Smooth muscle cell (in vitro differentiated cells): ENCODE measurements around the gene FMN2. TPM values are rescaled to one million over a fixed set of nuclear protein-coding genes. Genes with fewer than 3 reads are reported as not detected.

Experiments
- DNase-seq: peaks from one replicate; lab custom pipeline; 2025; ENCODE audit not compliant: unreplicated experiment; lab: John Stamatoyannopoulos, UW
- H2AFZ ChIP-seq: fragments of 200-600 bp; sonication (generic); 2 replicates; pipeline ENCODE4 v1.6.0; 2016; ENCODE audit warnings: antibody characterized with exemption, low read depth, mild to moderate bottlenecking
- H3F3A ChIP-seq: fragments of 200-600 bp; sonication (generic); 2 replicates; pipeline ENCODE4 v1.6.0; 2017; ENCODE audit warnings: antibody characterized with exemption, low read depth
- H3K27ac ChIP-seq: fragments of 200-600 bp; sonication (generic); 2 replicates; pipeline ENCODE4 v1.5.1; 2016; ENCODE audit warnings: low read depth, mild to moderate bottlenecking
- H3K27me3 ChIP-seq: fragments of 200-600 bp; sonication (generic); 2 replicates; pipeline ENCODE4 v1.6.1; 2016; ENCODE audit warnings: low read depth, mild to moderate bottlenecking
- H3K36me3 ChIP-seq: fragments of 200-600 bp; sonication (generic); 2 replicates; pipeline ENCODE4 v1.5.1; 2016; ENCODE audit warnings: low read depth
- H3K4me1 ChIP-seq: fragments of 200-600 bp; sonication (generic); 2 replicates; pipeline ENCODE4 v1.5.1; 2016; ENCODE audit warnings: low read depth
- H3K4me2 ChIP-seq: fragments of 200-600 bp; sonication (generic); 2 replicates; pipeline ENCODE4 v1.6.0; 2016; ENCODE audit warnings: mild to moderate bottlenecking
- H3K4me3 ChIP-seq: fragments of 200-600 bp; sonication (generic); 2 replicates; pipeline ENCODE4 v1.5.1; 2016; ENCODE audit warnings: mild to moderate bottlenecking
- H3K79me2 ChIP-seq: fragments of 200-600 bp; sonication (generic); 2 replicates; pipeline ENCODE4 v1.6.0; 2016; ENCODE audit warnings: low read depth, mild to moderate bottlenecking
- H3K9ac ChIP-seq: fragments of 200-600 bp; sonication (generic); 2 replicates; pipeline ENCODE4 v1.6.0; 2016; ENCODE audit warnings: low read depth
- H3K9me3 ChIP-seq: fragments of 200-600 bp; sonication (generic); replicated peaks from 2 replicates; pipeline ENCODE4 v1.5.1; 2016; ENCODE audit warnings: low read depth
- H4K20me1 ChIP-seq: fragments of 200-600 bp; sonication (generic); 2 replicates; pipeline ENCODE4 v1.6.0; 2016; ENCODE audit warnings: low read depth
- WGBS: methylation state at CpG from one replicate; pipeline ENCODE4 v1.1.7; 2016; ENCODE audit warnings: low lambda C conversion rate; 5-methylcytosine and 5-hydroxymethylcytosine counted together
- polyA plus RNA-seq: library from polyadenylated mRNA; unstranded; fragments of >200 nt; fragmentation: Nextera tagmentation; extraction: Ambion mirVana; gene quantifications from 2 replicates; pipeline ENCODE4 v1.2.1, GENCODE V29; 2016
- total RNA-seq: library from RNA; depleted of rRNA; stranded (reverse); fragments of >200 nt; gene quantifications from 2 replicates; pipeline ENCODE4 v1.2.3, GENCODE V29; 2014
- TF ChIP-seq, protein P1 (sequence below): fragments of 200-600 bp; sonication (generic); IDR thresholded peaks from 2 replicates; pipeline ENCODE4 v1.5.1; 2017; ENCODE audit warnings: borderline replicate concordance, mild to moderate bottlenecking, antibody characterized with exemption; ENCODE audit not compliant: insufficient read depth, poor library complexity, severe bottlenecking

Gene FMN2
- total and polyA plus RNA-seq, 2 experiments from 2014 or later = 1.9 to 6.2 TPM

- 12% methylated on average over 7 of the region's 7 CpGs for WGBS
- Histone ChIP-seq H3F3A (peaks cover 13% of the 10 kb centered on the region), H3K27ac (peak overlapping the region; percentile 91), H3K9me3 (peaks cover 10% of the 10 kb centered on the region), H3K9ac (peak overlapping the region; percentile 48), H3K4me2 (peak overlapping the region; percentile 73), H3K36me3 (no peaks in the 10 kb centered on the region), H3K27me3 (no peaks in the 10 kb centered on the region), H4K20me1 (no peaks in the 10 kb centered on the region), H3K79me2 (no peaks in the 10 kb centered on the region), H3K4me3 (no peak overlapping the region), H2AFZ (peak overlapping the region; percentile 28), H3K4me1 (peaks cover 4% of the 10 kb centered on the region)
- DNase-seq = no peak
- TF ChIP-seq, protein P1, sequence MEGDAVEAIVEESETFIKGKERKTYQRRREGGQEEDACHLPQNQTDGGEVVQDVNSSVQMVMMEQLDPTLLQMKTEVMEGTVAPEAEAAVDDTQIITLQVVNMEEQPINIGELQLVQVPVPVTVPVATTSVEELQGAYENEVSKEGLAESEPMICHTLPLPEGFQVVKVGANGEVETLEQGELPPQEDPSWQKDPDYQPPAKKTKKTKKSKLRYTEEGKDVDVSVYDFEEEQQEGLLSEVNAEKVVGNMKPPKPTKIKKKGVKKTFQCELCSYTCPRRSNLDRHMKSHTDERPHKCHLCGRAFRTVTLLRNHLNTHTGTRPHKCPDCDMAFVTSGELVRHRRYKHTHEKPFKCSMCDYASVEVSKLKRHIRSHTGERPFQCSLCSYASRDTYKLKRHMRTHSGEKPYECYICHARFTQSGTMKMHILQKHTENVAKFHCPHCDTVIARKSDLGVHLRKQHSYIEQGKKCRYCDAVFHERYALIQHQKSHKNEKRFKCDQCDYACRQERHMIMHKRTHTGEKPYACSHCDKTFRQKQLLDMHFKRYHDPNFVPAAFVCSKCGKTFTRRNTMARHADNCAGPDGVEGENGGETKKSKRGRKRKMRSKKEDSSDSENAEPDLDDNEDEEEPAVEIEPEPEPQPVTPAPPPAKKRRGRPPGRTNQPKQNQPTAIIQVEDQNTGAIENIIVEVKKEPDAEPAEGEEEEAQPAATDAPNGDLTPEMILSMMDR = no peak
Measured at GRCh38 chr1:240385985-240386978, 294.6 kb downstream of the FMN2 start.

DNA sequence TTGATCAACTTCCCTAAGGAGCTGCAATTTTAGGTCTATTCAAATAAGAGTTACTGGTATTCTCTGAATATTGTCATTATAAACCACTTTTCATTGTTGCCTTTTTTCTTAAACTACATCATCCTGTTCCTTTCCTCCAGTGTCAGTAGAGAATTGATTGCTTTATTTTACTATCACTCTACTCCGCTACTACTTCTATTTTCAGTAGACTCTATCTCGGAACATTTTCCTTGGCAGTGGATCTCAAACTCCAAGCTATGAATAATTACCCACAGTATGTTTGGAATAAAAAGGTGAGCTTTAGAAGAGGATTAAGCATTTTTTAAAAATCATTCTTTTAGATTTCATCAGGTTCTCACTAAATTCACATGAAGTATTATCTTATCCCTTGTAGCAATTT lies 295.4 kb downstream of the FMN2 start:
- Histone ChIP-seq H2AFZ (peak overlapping the region; percentile 28), H3K4me3 (no peak overlapping the region), H3K4me2 (peak overlapping the region; percentile 73), H4K20me1 (no peaks in the 10 kb centered on the region), H3F3A (peaks cover 13% of the 10 kb centered on the region), H3K27me3 (no peaks in the 10 kb centered on the region), H3K36me3 (no peaks in the 10 kb centered on the region), H3K9ac (peak overlapping the region; percentile 48), H3K27ac (peak overlapping the region; percentile 91), H3K4me1 (peaks cover 4% of the 10 kb centered on the region), H3K9me3 (peaks cover 3% of the 10 kb centered on the region), H3K79me2 (no peaks in the 10 kb centered on the region)
- TF ChIP-seq, protein P1 = no peak
- WGBS = 87% methylated on average over 2 of the region's 2 CpGs
- no peak for DNase-seq

GRCh38 chr1:240391660-240392260 lies 300.1 kb downstream of the FMN2 start:
- DNase-seq = no peak
- no peak overlapping the region for H2AFZ ChIP-seq
- 88% methylated on average over 2 of the region's 2 CpGs for WGBS
- H3K4me2 ChIP-seq = peak overlapping the region; percentile 22
- H3K36me3 ChIP-seq = no peaks in the 10 kb centered on the region
- no peaks in the 10 kb centered on the region for H3K79me2 ChIP-seq
- H3K9me3 ChIP-seq = no peaks in the 10 kb centered on the region
- H4K20me1 ChIP-seq = no peaks in the 10 kb centered on the region
- H3F3A ChIP-seq = no peaks in the 10 kb centered on the region
- no peak overlapping the region for H3K27ac ChIP-seq
- no peaks in the 10 kb centered on the region for H3K4me1 ChIP-seq
- no peak overlapping the region for H3K9ac ChIP-seq
- TF ChIP-seq, protein P1 = no peak
- no peaks in the 10 kb centered on the region for H3K27me3 ChIP-seq
- no peak overlapping the region for H3K4me3 ChIP-seq
